PC-3 (cell line): ENCODE measurements around the gene LMBR1.

Experiments used
- CTCF ChIP-seq: fragments of 300-600 bp; sonication (generic); conservative IDR thresholded peaks from 2 replicates; pipeline ENCODE4 v1.5.1; 2017; ENCODE audit warnings: antibody characterized with exemption, low read depth, mild to moderate bottlenecking, low read length
- EZH2phosphoT487 ChIP-seq: fragments of 300-600 bp; sonication (generic); IDR thresholded peaks from 2 replicates; pipeline ENCODE4 v1.6.1; 2018; ENCODE audit warnings: mild to moderate bottlenecking, antibody characterized with exemption, low read length, borderline replicate concordance

DNA sequence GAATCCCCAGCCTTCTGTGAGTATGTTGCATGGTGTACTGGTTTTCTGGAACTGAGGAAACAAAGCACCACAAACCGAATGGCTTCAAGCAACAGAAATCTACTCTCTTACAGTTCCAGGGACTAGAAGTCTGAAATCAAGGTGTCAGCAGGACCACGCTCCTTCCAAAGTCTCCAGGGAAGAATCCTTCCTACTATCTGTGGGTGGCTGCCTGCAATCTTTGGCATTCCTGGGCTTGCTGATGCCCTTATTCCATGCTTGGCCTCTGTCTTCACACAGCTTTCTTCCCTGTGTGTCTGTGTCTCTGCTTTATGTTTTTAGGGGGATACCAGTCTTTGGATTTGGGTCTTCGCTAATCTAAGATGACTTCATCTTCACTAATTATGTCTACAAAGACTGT lies 81.3 kb downstream of the LMBR1 start:
- no peak for TF ChIP-seq EZH2phosphoT487
- no peak for TF ChIP-seq CTCF
